ACHN (cell line): ENCODE results near the gene JPT2.

Source experiments
- DNase-seq: peaks from one replicate; pipeline ENCODE4 v3.0.0-alpha.2; 2015
- in situ Hi-C: cut with HindIII; loops from 2 replicates; pipeline ENCODE4 v1.10.0; 2017; ENCODE audit warnings: low sequenced_read_pairs, low pct_ligation_motif_present, low pct_unique_long_range_greater_than_20kb

The JPT2 gene, protein sequence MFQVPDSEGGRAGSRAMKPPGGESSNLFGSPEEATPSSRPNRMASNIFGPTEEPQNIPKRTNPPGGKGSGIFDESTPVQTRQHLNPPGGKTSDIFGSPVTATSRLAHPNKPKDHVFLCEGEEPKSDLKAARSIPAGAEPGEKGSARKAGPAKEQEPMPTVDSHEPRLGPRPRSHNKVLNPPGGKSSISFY

DNA sequence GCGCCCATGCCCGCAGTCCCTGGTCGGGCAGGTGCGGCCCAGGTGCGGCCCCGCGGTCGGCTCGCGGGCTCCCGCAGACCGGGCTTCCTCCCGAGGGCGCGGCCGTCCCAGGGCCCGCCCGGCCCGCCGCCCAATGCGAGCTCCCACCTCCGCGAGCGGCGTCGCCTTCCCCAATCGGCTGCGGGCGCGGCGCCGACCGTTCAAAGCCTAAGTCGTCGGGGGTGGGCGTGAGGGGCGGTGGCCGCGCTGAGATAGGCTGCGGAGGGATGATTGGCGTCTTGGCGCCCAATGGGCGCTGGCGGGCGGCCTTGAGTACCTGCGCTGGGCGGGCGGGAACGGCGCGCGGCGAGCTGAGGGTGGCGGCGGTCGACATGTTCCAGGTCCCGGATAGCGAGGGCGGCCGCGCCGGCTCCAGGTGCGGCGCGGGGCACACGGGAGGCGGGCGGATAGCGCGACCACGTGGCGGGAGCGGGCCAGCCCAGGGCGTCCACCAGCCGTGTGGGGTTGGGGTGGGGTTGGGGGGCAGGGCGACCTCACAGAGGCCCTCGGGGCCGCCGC is at the start of gene JPT2:
JPT2 (plus strand) TSS at position 338 of the 558 bp plus-strand sequence; CDS start at position 372, 34 bp downstream.
- in situ Hi-C loops = no loop called here

DNA sequence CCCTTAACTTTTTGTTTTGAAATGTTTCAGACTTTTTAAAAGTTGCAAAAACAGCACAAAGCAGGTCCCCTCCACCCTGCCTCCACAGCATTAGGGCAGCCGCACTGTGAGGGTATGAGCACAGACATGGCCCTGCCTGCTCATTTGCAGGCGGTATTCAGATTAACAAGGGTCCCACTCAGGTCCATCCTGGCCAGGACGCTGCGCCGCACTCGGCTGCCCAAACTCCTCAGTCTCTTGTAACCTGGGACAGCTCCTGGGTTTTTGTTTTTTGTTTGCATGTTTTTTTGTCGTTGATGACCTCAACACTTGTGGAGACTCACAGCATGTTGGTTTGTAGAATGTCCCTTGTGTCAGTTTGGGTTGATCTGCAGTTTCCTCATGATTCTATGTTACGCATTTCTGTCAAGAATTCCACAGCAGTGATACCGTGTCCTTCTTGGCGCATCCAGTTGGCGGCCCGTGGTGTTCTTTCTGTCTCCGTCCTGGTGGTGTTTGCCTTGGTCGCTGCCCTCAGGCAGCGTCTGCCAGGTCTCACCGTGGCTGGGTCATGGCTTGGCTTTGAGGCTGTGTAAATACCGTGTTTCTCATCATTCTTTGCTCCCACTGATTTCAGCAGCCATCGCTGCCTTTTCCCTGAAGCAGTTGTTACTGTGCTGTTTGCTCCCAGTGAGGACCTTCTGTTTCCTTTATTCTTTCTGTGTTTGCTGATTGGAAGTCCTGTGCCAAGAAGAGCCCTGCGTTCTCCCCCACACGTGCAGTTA is 47.4 kb upstream of the JPT2 start:
- in situ Hi-C loops = no loop called here
- DNase-seq = no peak

More for the DNA sequence above, at the start of gene JPT2:
- DNase-seq = peak; percentile 99

DNA sequence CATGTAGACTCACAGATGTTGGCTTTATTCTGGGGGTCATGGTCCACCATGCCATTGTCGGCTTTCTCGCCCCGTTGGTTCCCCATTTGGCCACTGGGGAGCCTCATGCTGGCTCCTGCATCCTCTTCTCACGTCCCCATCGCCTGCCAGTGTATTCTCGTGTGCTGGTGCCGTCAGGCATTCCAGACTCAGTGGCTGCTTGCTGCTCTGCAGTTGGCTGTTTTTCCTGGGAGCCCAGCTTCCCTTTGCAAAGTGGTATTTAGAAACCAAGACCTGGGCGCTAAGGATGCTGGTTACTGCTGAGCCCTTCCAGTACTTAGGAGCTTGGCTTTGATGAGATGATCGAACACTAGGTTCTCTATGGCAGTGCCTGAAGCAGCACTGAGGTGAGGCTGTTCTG is 46.8 kb upstream of the JPT2 start:
- in situ Hi-C loops = no loop called here
- no peak for DNase-seq

DNA sequence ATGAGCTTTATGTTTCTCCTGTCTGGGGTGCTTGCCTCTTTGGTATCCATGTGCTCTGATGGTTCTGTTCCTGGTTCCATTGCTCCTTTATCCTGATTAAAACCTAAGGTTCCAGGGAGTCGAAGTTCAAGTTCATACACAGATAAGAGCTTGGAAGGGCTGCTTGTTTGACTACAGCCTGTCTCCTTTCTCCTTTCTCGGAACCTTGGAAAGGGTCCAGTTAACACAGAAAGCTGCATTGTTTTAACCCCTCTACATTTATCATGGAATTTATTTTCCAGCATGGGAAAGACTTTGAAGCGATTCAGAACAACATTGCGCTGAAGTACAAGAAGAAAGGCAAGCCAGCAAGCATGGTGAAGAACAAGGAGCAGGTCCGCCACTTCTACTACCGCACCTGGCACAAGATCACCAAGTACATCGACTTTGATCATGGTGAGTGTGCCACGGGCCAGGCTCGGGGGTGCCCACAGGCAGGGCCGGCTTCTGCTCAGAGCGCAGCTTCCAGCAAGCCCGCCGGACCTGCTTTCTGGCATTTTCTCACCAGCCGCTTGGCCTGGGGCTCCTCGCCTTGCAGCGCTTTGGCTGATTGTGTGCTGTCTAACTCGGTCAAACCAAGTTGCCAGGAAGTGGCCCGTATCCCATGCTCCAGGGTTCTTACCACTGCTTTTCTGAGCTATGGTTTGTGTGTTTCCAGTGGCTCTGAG is 46.0 kb upstream of the JPT2 start:
- DNase-seq = no peak
- in situ Hi-C loops = no loop called here

DNA sequence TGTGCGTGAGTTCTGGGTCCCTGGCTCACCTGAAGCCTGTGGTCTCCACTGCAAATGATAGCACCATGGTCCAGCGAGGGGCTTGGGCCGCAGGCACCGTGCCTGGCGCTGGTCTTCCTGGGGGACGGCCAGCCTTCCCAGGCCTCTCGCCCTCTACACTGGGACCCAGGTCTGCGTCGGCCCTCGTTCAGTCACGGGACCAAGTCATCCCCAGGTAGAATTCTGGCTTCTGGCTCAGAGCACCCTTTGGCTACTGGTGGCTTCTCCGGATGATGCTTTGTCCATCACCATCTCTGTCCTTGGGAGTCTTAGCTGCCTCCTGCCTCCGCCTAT is 45.5 kb upstream of the JPT2 start:
- DNase-seq = no peak
- in situ Hi-C loops = no loop called here

DNA sequence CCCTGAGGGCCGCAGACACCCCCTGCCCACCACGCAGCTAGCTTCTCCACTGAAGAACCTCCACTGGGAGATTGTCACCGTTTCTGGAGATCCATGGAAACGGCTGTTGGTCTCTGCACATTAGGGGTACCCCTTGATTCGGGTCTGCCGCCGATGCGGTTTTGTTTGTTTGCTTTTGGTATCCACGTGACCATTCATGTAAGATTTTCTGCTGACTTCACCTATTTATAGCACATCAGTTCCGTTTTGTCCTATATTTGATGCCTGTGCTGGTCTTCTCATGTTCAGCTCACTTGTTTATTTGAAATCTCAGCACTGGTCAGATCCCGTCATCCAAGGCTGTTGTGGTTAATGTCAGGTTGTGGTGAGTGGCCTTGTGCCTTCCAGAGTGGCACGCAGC is 44.8 kb upstream of the JPT2 start:
- in situ Hi-C loops = no loop called here
- DNase-seq = no peak

DNA sequence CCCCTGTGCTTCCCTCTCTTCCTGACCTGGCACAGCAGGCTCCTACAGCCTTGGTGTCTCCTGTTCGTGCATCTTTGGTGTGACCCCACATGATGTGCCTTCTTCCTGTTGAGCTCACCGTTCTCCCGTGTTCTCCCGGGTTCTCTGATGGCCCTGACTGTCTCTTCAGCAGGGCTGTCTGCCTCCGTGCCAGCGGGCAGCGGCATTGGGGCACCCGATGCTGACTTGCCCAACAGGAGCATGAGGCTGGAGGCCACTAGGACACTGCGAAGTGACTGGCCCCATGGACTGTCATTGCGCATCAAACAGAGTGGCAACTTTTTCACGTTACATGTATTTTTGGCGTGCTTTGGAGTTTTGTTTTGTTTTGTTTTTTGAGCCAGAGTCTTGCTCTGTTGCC is 43.5 kb upstream of the JPT2 start:
- no peak for DNase-seq
- in situ Hi-C loops = no loop called here

DNA sequence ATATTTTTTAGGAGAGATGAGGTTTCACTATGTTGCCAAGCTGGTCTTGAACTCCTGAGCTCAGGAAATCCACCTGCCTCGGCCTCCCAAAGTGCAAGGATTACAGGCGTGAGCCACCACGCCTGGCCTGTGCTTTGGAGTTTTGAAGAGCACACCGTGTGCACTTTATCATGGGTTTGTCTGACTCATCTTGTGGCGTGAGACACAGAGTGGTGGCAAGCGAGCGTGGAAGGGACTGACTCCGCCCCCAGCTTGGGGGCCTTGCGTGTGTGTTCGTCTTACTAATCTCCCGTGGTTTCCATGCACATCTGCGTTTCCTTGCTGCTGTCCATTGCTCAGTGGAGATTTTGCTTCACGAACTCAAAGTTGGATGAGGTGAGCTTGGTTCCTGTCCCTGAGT is 43.0 kb upstream of the JPT2 start:
- no peak for DNase-seq
- in situ Hi-C loops = no loop called here

DNA sequence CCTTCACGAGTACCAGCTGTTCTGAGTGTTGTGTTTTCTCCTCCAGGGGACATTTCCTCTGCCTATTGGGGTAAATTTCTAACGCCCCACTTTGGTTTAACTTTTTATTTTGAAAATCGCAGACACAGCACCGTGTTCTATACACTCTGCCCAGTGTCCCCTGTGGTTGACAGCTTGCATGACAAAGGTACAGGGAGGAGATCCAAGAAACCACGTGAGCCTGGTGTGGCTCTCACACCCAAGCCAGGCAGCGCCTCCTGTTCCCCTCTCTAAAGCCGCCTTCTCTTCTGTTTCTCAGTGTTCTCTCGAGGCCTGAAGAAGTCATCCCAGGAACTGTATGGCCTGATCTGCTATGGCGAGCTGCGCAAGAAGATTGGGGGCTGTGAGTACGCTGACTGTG is 40.6 kb upstream of the JPT2 start:
- DNase-seq = no peak
- in situ Hi-C loops = no loop called here

DNA sequence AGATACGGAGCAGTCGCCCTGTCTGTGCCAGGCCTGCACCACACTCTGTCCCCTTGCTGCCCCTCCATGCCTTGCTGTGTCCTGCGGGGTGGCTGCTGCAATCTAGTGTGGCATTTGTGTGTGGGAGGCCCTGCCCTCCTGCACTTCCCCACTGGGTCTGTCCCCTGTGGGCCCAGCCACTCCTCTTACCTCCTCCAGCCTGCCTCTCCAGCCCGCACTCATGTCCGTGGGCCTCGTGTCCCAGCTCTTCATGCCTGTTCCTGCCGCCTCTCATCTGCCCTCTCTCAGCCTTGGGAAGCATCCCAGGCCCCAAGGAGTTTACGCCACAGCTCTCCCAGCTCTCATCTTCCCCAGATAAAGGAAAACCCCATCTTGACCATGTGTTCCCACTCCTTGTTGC is 39.3 kb upstream of the JPT2 start:
- no peak for DNase-seq
- in situ Hi-C loops = no loop called here

DNA sequence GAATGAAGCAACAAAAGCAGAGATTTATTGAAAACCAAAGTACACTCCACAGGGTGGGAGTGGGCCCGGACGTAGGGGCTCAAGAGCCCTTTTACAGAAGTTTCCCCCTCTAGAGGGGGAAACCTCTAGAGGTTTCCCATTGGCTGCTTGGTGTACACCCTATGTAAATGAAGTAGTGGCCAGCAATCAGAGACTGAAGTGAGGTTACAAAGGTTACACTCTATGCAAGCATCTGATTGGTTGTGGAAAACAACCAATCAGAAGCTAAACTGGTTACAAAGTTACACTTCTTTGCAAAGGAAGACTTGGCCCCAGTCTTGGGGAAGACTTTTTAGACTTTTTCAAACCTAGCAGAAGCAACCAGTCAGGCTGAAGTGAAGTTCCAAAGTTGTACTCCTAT is 38.8 kb upstream of the JPT2 start:
- in situ Hi-C loops = no loop called here
- DNase-seq = no peak

DNA sequence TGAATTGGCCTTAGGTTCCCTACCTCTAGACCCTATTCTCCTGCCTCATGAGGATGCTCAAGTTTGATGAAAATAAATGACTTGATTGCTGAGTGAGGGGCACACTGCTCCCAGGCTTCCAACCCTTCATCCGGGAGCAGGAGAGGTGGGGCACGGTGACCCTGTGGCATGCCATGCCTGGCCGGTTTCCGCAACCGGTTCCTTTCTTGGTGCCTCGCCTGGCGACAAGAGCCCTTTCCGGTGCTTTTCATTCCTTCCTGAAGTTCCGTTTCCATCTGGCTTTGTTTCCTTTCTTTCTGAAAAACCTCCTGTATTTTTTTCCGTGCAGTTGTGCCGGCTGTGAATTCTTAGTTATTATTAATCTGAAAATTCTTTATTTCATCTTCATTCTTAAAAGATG is 38.2 kb upstream of the JPT2 start:
- no peak for DNase-seq
- in situ Hi-C loops = no loop called here

DNA sequence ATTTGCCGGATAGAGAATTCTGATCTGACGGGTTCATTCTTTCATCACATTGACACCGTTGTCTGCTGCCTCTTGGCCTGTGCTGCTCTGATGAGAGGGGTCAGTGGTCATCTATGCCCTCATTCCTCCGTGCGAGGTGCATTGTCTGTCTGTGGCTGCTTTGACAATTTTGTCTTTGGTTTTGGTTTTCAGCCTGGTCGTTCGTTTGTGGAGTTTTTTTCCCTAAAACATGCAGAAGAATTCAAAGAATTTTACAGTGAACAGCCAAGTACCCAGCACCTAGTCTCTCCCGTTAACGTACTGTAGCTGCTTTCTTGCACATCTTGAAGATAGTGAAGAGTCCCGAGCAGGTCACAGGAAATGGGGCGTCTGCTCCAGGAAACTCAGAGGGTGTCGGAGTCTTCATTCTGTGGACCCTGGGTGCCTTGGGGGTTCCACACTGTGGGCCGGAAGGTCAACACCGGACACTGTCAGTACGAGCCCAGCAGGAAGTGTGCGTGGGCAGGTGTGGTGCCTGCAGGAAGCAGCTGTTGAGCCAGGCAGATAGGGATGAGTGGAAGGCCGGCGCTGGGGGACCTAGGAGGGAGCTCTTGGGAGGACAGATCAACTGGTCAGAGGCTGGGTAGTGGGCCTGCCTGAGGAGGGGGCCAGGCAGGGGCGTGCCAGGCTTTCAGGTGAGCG is 37.7 kb upstream of the JPT2 start:
- in situ Hi-C loops = no loop called here
- no peak for DNase-seq

DNA sequence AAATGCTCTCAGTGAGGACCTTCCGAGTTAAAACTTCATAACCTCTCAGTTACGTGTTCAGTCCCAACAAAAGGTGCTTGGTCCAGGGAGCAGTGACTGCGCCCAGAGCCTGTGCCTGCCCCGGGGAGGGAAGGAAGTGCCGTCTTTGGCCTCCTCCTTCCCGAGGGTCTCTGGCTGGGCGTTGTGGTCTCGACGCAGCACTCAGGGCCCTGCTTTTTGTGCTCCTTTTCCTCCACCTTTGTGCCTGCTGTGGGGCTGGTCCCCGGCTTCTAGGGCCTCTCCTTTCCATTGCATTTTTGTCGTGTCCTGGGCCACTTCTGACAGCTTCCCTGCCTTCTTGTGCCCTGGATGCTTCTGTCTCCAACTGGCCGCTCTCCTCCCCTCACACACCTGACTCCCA is 36.8 kb upstream of the JPT2 start:
- in situ Hi-C loops = no loop called here
- DNase-seq = no peak

DNA sequence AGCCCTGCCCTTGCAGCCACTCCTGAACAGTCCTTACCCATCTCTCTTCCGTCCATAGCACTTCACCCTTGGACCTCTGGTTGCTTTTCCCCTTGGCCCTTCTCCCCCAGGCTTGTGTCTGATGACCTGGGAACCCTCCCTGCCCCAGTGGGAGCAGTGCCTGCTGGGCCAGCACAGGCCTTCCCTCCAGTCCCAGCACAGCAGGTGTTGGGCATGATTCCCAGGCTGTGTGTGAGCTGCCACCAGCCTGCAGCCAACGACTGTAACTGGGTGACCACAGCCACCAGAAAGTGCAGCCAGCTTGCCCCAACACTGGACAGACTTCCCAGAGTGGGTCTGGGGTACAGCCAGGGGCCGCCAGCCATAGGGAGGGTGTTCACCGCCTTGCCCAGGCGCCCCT is 35.9 kb upstream of the JPT2 start:
- in situ Hi-C loops = no loop called here
- no peak for DNase-seq

DNA sequence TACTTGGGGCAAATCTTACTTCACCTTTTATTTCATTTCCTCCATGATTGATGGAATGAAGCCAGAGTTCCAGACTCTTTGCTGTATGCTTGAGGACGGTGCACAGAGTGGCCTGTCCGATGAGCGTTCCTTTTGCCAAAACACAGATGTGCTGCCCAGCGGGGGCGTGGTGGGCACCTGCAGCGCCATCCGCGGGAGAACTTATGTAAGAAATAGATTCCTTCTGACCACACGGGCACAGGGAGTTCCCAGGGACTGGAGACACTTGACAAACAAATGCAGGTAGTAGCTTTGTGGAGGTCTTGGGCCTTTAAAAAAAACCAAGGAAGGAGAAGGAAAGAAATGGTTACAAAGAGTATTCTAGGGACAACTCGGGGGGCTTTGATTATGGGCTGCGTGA is 35.3 kb upstream of the JPT2 start:
- DNase-seq = no peak
- in situ Hi-C loops = no loop called here

DNA sequence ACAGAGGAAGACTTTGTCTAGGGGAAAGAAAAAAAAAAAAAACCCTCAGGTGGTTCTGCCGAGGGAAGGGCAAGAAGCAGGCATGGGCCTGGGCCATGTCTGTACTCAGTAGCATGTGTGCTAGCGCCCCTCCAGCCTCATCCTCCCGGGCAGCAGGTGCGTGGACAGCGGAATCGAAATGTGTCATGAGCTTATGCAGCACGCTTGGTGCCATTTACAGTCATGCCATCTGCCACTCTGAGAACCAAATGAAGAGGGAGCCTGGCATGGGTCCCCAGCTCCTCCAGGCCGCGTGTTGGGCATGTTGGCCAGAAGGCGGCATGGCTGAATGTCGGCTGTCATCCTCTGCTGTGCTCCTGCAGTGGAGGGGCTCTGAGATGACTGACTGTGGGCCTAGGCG is 34.6 kb upstream of the JPT2 start:
- no peak for DNase-seq
- in situ Hi-C loops = no loop called here

DNA sequence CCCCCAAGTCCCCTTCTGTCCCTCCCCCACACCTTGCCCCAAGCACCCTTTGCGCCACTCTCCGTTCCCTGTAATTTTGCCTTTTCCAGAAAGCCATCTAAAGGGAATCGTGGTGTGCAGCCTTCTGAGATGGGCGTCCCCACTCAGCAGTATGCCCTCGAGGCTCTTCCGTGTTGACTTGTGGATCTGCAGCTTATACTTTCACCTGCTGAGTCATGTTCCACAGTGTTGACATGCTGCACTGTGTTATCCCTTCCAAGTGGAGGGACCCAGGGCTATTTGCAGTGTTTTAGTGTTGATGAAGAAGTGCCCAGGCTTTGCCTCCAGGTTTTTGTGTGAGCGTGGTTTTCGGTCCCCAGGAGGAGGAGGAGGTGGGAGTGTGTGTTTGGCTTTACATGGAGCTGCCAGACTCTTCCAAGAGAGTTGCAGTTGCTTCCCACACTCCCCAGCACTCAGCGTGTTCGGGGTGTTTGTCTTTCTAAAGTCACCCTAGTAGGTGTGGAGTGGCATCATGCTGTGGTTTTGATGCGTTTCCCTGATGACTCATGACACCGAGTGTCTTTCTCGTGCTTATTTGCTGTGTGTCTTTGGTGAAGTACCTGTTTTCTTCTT is 32.1 kb upstream of the JPT2 start:
- DNase-seq = peak; percentile 28
- in situ Hi-C loops = no loop called here

DNA sequence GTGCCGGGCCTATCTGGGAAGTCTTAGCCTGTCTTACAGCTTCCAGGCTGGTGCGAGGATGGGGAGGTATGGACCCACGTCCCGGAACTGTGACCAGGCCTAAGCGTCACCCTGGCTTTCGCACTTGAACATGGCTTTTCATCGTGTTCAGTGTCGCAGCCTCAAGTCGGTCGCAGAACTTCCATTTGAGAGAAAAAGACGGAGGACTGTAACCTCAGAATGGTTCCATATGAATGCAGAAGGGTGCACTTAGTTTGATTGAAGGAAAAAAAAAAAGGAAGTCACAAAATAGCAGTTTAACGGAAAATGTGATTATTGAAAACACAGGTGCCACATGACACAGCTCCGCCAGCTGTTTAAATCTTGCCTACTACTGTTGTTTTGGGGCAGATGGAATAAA is 30.2 kb upstream of the JPT2 start:
- in situ Hi-C loops = no loop called here
- DNase-seq = no peak
